B cell (primary cell): ENCODE results near the gene RHOH. TPM values are rescaled to one million over a fixed set of nuclear protein-coding genes. Genes with fewer than 3 reads are reported as not detected.

Source experiments
- ATAC-seq: fragments of 200-7000 bp; cut with Tn5 transposase; one replicate; pipeline ENCODE4 v1.10.0; 2021; ENCODE audit warnings: low read depth, mild to moderate bottlenecking, moderate number of reproducible peaks, moderate library complexity
- CTCF ChIA-PET: fragments of 350-600 bp; sonication (Branson Sonifier 250); formaldehyde crosslinking; loops from one replicate; lab custom pipeline; 2021; ENCODE audit warnings: antibody characterized with exemption, inconsistent platforms; lab: Charles Lee
- POLR2A ChIA-PET: fragments of 350-600 bp; sonication (Branson Sonifier 250); formaldehyde crosslinking; loops from one replicate; lab custom pipeline; 2021; ENCODE audit warnings: antibody characterized with exemption; lab: Charles Lee
- DNase-seq: peaks from one replicate; pipeline ENCODE4 v3.0.0; 2013
- H2AFZ ChIP-seq: 2 replicates; pipeline ENCODE4 v1.6.1; 2012; ENCODE audit warnings: mild to moderate bottlenecking, low read depth, low read length; ENCODE audit not compliant: insufficient read depth, poor library complexity, severe bottlenecking
- H3K27ac ChIP-seq, 2 donors: 1 replicate in 1 of 2; 2 replicates in 1 of 2; pipeline ENCODE4 v1.5.1; 2012 to 2013; ENCODE audit warnings: low read length in 2 of 2, mild to moderate bottlenecking in 2 of 2, moderate library complexity in 1 of 2
- H3K27me3 ChIP-seq, 4 experiments: fragments of 200-600 bp in 1 of 4; sonication (generic) in 1 of 4; replicated peaks in 1 of 4; 1 replicate in 2 of 4; 2 replicates in 2 of 4; pipeline versions ENCODE4 v1.6.1 to v1.7.0; 2013 to 2016; ENCODE audit warnings: low read length in 3 of 4, mild to moderate bottlenecking in 2 of 4, mixed read lengths in 1 of 4, moderate library complexity in 1 of 4; ENCODE audit not compliant: insufficient read depth in 4 of 4, control insufficient read depth in 3 of 4; ENCODE audit errors: control extremely low read depth in 1 of 4
- H3K36me3 ChIP-seq, 2 experiments: replicated peaks in 1 of 2; 1 replicate in 1 of 2; 2 replicates in 1 of 2; pipeline versions ENCODE4 v1.6.1 to v1.7.1; 2013; ENCODE audit warnings: low read length in 1 of 2; ENCODE audit not compliant: insufficient read depth in 2 of 2, control insufficient read depth in 1 of 2; ENCODE audit errors: control extremely low read depth in 1 of 2, extremely low read depth in 1 of 2
- H3K4me1 ChIP-seq, 2 donors: fragments of 200-600 bp in 1 of 2; sonication (generic) in 1 of 2; 1 replicate in 1 of 2; 2 replicates in 1 of 2; pipeline versions ENCODE4 v1.5.1 to v1.6.1; 2013 to 2017; ENCODE audit warnings: low read length in 2 of 2; ENCODE audit not compliant: control insufficient read depth in 2 of 2, insufficient read depth in 2 of 2
- H3K4me2 ChIP-seq: replicated peaks from 2 replicates; pipeline ENCODE3; 2012; ENCODE audit warnings: mild to moderate bottlenecking, low read depth, low read length; ENCODE audit not compliant: poor library complexity, severe bottlenecking
- H3K4me3 ChIP-seq, 5 experiments: fragments of 200-600 bp in 1 of 5; sonication (generic) in 1 of 5; 1 replicate in 3 of 5; 2 replicates in 2 of 5; pipeline versions ENCODE4 v1.5.1 to v1.7.0; 2011 to 2016; ENCODE audit warnings: low read length in 4 of 5, mild to moderate bottlenecking in 4 of 5, low read depth in 2 of 5, control low read depth in 1 of 5, moderate library complexity in 1 of 5; ENCODE audit not compliant: insufficient read depth in 1 of 5; ENCODE audit errors: control extremely low read depth in 1 of 5, extremely low read depth in 1 of 5
- H3K79me2 ChIP-seq: fragments of 200-600 bp; sonication (generic); one replicate; pipeline ENCODE4 v1.6.0; 2016; ENCODE audit warnings: low read length; ENCODE audit not compliant: control insufficient read depth, insufficient read depth
- H3K9ac ChIP-seq: fragments of 200-600 bp; sonication (generic); 2 replicates; pipeline ENCODE4 v1.6.1; 2017; ENCODE audit warnings: mild to moderate bottlenecking, low read length, moderate library complexity
- H3K9me3 ChIP-seq, 3 donors: one replicate each; pipeline versions ENCODE4 v1.6.1 to v1.7.1; 2013; ENCODE audit warnings: low read length in 2 of 3; ENCODE audit not compliant: control insufficient read depth in 2 of 3, insufficient read depth in 1 of 3; ENCODE audit errors: control extremely low read depth in 1 of 3
- H4K20me1 ChIP-seq: 2 replicates; pipeline ENCODE4 v1.6.0; 2012; ENCODE audit warnings: mild to moderate bottlenecking, low read length; ENCODE audit not compliant: insufficient read depth, control insufficient read depth, poor library complexity, severe bottlenecking
- H3K27ac Mint-ChIP-seq: one replicate; pipeline ENCODE4 v1.8.0; 2021; ENCODE audit warnings: mixed read lengths
- H3K27me3 Mint-ChIP-seq: one replicate; pipeline ENCODE4 v1.8.0; 2021; ENCODE audit warnings: mixed read lengths
- H3K4me1 Mint-ChIP-seq: one replicate; pipeline ENCODE4 v1.8.0; 2021; ENCODE audit warnings: mixed read lengths
- H3K4me3 Mint-ChIP-seq: one replicate; pipeline ENCODE4 v1.8.0; 2021; ENCODE audit warnings: mixed read lengths
- H3K9me3 Mint-ChIP-seq: one replicate; pipeline ENCODE4 v1.8.0; 2022; ENCODE audit warnings: mixed read lengths; ENCODE audit not compliant: insufficient read depth
- CTCF ChIP-seq: fragments of 200-600 bp; IDR thresholded peaks from one replicate; pipeline ENCODE4 v1.8.0; 2022; ENCODE audit warnings: antibody characterized with exemption, mild to moderate bottlenecking
- EZH2 ChIP-seq: IDR thresholded peaks from 2 replicates; pipeline ENCODE4 v1.6.1; 2012; ENCODE audit warnings: borderline replicate concordance, low read depth, mild to moderate bottlenecking, moderate library complexity, low read length; ENCODE audit not compliant: insufficient read depth, poor library complexity, severe bottlenecking
- WGBS: methylation state at CpG from one replicate; pipeline ENCODE4 v1.1.5; 2013; ENCODE audit warnings: missing lambda C conversion rate; ENCODE audit not compliant: insufficient coverage; 5-methylcytosine and 5-hydroxymethylcytosine counted together
- intact Hi-C: fragments of 100-400 bp; cut with micrococcal nuclease; formaldehyde crosslinking; loops from one replicate; pipeline ENCODE4 v1.10.0; 2022
- polyA plus RNA-seq: library from polyadenylated mRNA; depleted of rRNA; stranded (reverse); fragments of >200 nt; gene quantifications from 2 replicates; pipeline ENCODE4 v1.2.3, GENCODE V29; 2012
- total RNA-seq, 2 donors: library from RNA; stranded (reverse); fragments of 120-200 nt in 1 of 2; gene quantifications; 1 replicate in 1 of 2; 2 replicates in 1 of 2; pipeline versions ENCODE4 v1.2.3 to v1.2.4, GENCODE V29; 2013 to 2022

The RHOH gene
- total and polyA plus RNA-seq, 2 donors (not counting 1 experiment from before 2014, with no cell fraction given): 118 to 209 TPM

GRCh38 chr4:40185830-40186664 lies 10.8 kb upstream of the RHOH start:
- DNase-seq (peak; percentile 87), ATAC-seq (peak; percentile 79)
- ChIA-PET CTCF (interaction anchor here (0.9 to 9.3 kb wide), 11 partner anchors 10 to 139 kb away, joined by 4 to 93 read pairs (median 7); partner anchors contain the start of gene RHOH), POLR2A (interaction anchor here (0.5 to 4.1 kb wide), 11 partner anchors 9 to 167 kb away, joined by 3 to 40 read pairs (median 4); no protein-coding TSS in a partner anchor)
- Histone ChIP-seq H3K4me3 (peak overlapping the region; percentile 11 to 61 (median 37)), H3K36me3 (no peaks in the 10 kb centered on the region), H4K20me1 (no peaks in the 10 kb centered on the region), H3K27ac (peak overlapping the region; percentile 92 to 94), H3K4me1 (peaks cover 60 to 88% of the 10 kb centered on the region in 2 donors), H3K9ac (peak overlapping the region; percentile 58), H2AFZ (no peak overlapping the region), H3K4me2 (peak overlapping the region; percentile 80), H3K9me3 (peaks cover 0 to 2% (median 0%) of the 10 kb centered on the region in 3 donors), H3K79me2 (peaks cover 50% of the 10 kb centered on the region), H3K27me3 (no peaks in the 10 kb centered on the region)
- H3K27me3 Mint-ChIP-seq: no peaks in the 10 kb centered on the region
- TF ChIP-seq CTCF: no peak
- no peak for TF ChIP-seq EZH2
- H3K27ac Mint-ChIP-seq: peak overlapping the region; percentile 97
- peak overlapping the region; percentile 85 for H3K4me3 Mint-ChIP-seq
- intact Hi-C loops: loop anchor here (1.0 kb wide), 3 partner anchors 10 to 119 kb away; no protein-coding TSS in a partner anchor
- peaks cover 76% of the 10 kb centered on the region for H3K4me1 Mint-ChIP-seq
- WGBS: 17% methylated on average over 2 of the region's 5 CpGs
- H3K9me3 Mint-ChIP-seq: no peaks in the 10 kb centered on the region
